HepG2 (cell line): Measurements from ENCODE around the gene ARF5. TPM values are rescaled to one million over a fixed set of nuclear protein-coding genes. Genes with fewer than 3 reads are reported as not detected.

Source experiments
- ATAC-seq: fragments of 200-7000 bp; cut with Tn5 transposase; 3 replicates; pipeline ENCODE4 v1.9.1; 2020; ENCODE audit warnings: mild to moderate bottlenecking, moderate library complexity
- BruUV-seq: library from RNA; stranded (reverse); fragments of 400-500 nt; replicated peaks from 2 replicates; lab custom pipeline; 2021; lab: Mats Ljungman, UMichigan
- CTCF ChIA-PET: fragments of 300-600 bp; formaldehyde crosslinking; extraction: SDS; loops from one replicate; lab custom pipeline; 2021; ENCODE audit warnings: low total read pairs, inconsistent platforms, low intra/inter-chr PET ratio; lab: Yijun Ruan, JAX
- POLR2A ChIA-PET: fragments of 350-600 bp; sonication (Branson Sonifier 250); formaldehyde crosslinking; loops from one replicate; lab custom pipeline; 2020; ENCODE audit warnings: antibody characterized with exemption, inconsistent platforms; lab: Yijun Ruan, JAX
- DNase-seq: peaks from one replicate; pipeline ENCODE4 v3.0.0-alpha.2; 2015; ENCODE audit warnings: low spot score
- FAIRE-seq: peaks from 3 replicates; lab custom pipeline; 2011; peaks lifted over from hg19 to GRCh38; lab: Jason Lieb, UNC
- H2AFZ ChIP-seq: one replicate; pipeline ENCODE4 v1.6.1; 2011; ENCODE audit warnings: low read length, inconsistent platforms
- H3K27ac ChIP-seq: fragments of 300-600 bp; 3 replicates; pipeline ENCODE4 v1.8.0; 2011; ENCODE audit warnings: mixed run types, mild to moderate bottlenecking, mixed read lengths, low read length, inconsistent platforms; ENCODE audit not compliant: insufficient read depth; ENCODE audit errors: extremely low read length
- H3K27me3 ChIP-seq, 2 experiments: fragments of 200-600 bp in 1 of 2; 2 replicates in 1 of 2; 3 replicates in 1 of 2; pipeline versions ENCODE4 v1.6.0 to v1.8.0; 2011; ENCODE audit warnings: low read length in 2 of 2, mild to moderate bottlenecking in 2 of 2, moderate library complexity in 2 of 2, inconsistent platforms in 1 of 2; ENCODE audit not compliant: insufficient read depth in 2 of 2, control insufficient read depth in 1 of 2
- H3K36me3 ChIP-seq, 2 experiments: fragments of 200-600 bp in 1 of 2; replicated peaks in 1 of 2; 2 replicates in 1 of 2; 3 replicates in 1 of 2; pipeline versions ENCODE4 v1.5.1 to v1.8.0; 2011; ENCODE audit warnings: low read length in 2 of 2, inconsistent platforms in 1 of 2; ENCODE audit not compliant: insufficient read depth in 2 of 2, control insufficient read depth in 1 of 2
- H3K4me1 ChIP-seq: 2 replicates; pipeline ENCODE4 v1.5.1; 2012; ENCODE audit warnings: low read length, inconsistent platforms; ENCODE audit not compliant: insufficient read depth
- H3K4me2 ChIP-seq: 2 replicates; pipeline ENCODE4 v1.6.0; 2011; ENCODE audit warnings: low read depth, low read length, inconsistent platforms
- H3K4me3 ChIP-seq, 3 experiments: fragments of 200-600 bp in 1 of 3; sonication (generic), shearing (Covaris generic) in 1 of 3; replicated peaks in 1 of 3; 2 replicates each; pipeline ENCODE4 v1.5.1; 2011 to 2016; ENCODE audit warnings: low read length in 3 of 3, inconsistent platforms in 2 of 3, low read depth in 2 of 3, mild to moderate bottlenecking in 2 of 3, control low read depth in 1 of 3, mixed read lengths in 1 of 3; ENCODE audit not compliant: insufficient read depth in 1 of 3
- H3K79me2 ChIP-seq: one replicate; pipeline ENCODE4 v1.6.1; 2011; ENCODE audit warnings: low read length, inconsistent platforms; ENCODE audit not compliant: insufficient read depth
- H3K9ac ChIP-seq: 2 replicates; pipeline ENCODE4 v1.6.0; 2011; ENCODE audit warnings: mild to moderate bottlenecking, low read depth, low read length, inconsistent platforms; ENCODE audit not compliant: insufficient read depth
- H3K9me3 ChIP-seq: 2 replicates; pipeline ENCODE4 v1.5.1; 2012; ENCODE audit warnings: mild to moderate bottlenecking, low read length
- H4K20me1 ChIP-seq: 2 replicates; pipeline ENCODE4 v1.6.0; 2011; ENCODE audit warnings: inconsistent platforms, mild to moderate bottlenecking, low read length, moderate library complexity; ENCODE audit not compliant: insufficient read depth
- ERF ChIP-seq: IDR thresholded peaks from 2 replicates; pipeline ENCODE4 v1.6.1; 2018; ENCODE audit warnings: missing biosample characterization, missing genetic modification reagents
- NR0B2 ChIP-seq: sonication (generic); formaldehyde crosslinking; IDR thresholded peaks from 2 replicates; pipeline ENCODE4 v1.4.0; 2020; ENCODE audit warnings: mild to moderate bottlenecking, missing genetic modification reagents
- SMARCC2 ChIP-seq: fragments of 450-650 bp; IDR thresholded peaks from 2 replicates; pipeline ENCODE4 v1.6.1; 2017; ENCODE audit warnings: antibody characterized with exemption, mild to moderate bottlenecking
- SOX5 ChIP-seq: IDR thresholded peaks from 2 replicates; pipeline ENCODE4 v1.6.1; 2016; ENCODE audit warnings: borderline replicate concordance
- TRAFD1 ChIP-seq: sonication (generic); formaldehyde crosslinking; IDR thresholded peaks from 2 replicates; pipeline ENCODE4 v1.5.1; 2020; ENCODE audit warnings: missing genetic modification reagents, mild to moderate bottlenecking, borderline replicate concordance
- ZBTB26 ChIP-seq: IDR thresholded peaks from 2 replicates; pipeline ENCODE4 v1.6.1; 2016; ENCODE audit warnings: missing compliant biosample characterization, missing genetic modification reagents, borderline replicate concordance
- ZNF124 ChIP-seq: sonication (generic); formaldehyde crosslinking; IDR thresholded peaks from 2 replicates; pipeline ENCODE4 v1.4.0; 2020; ENCODE audit warnings: missing genetic modification reagents
- ZNF570 ChIP-seq: sonication (generic); formaldehyde crosslinking; IDR thresholded peaks from 2 replicates; pipeline ENCODE4 v1.4.0; 2020; ENCODE audit warnings: mild to moderate bottlenecking, missing genetic modification reagents, borderline replicate concordance
- WGBS: methylation state at CpG from one replicate; pipeline ENCODE4 v1.1.6; 2017; ENCODE audit warnings: low lambda C conversion rate; 5-methylcytosine and 5-hydroxymethylcytosine counted together
- in situ Hi-C: cut with HindIII; loops from 2 replicates; pipeline ENCODE4 v1.10.0; 2017; ENCODE audit warnings: low pct_unique_long_range_greater_than_20kb; ENCODE audit not compliant: extremely low pct_ligation_motif_present
- intact Hi-C: fragments of 100-400 bp; cut with micrococcal nuclease; formaldehyde crosslinking; loops from one replicate; pipeline ENCODE4 v1.10.0; 2022; ENCODE audit not compliant: unreplicated experiment
- polyA plus RNA-seq, 8 experiments: library from polyadenylated mRNA; depleted of rRNA in 3 of 8; stranded (reverse) in 7 of 8; unstranded in 1 of 8; fragments of >200 nt; fragmentation: Illumina TruSeq in 4 of 8; extraction: Trizol in 4 of 8; gene quantifications; 2 replicates each; pipeline versions ENCODE4 v1.2.1 to v1.2.3, GENCODE V29; 2011 to 2016; ENCODE audit warnings: low read depth in 4 of 8, missing spikeins in 1 of 8, mixed read lengths in 1 of 8; ENCODE audit not compliant: insufficient read depth in 1 of 8
- total RNA-seq, 5 experiments: library from RNA; depleted of rRNA; stranded (reverse); fragments of >200 nt; fragmentation: Illumina TruSeq; extraction: Trizol; gene quantifications; 2 replicates each; pipeline ENCODE4 v1.2.3, GENCODE V29; 2016; ENCODE audit warnings: low read depth in 1 of 5

The ARF5 gene
- total and polyA plus RNA-seq, 2 of the 13 experiments (the other 11 are each of a cell fraction or from before 2014, with no cell fraction given) = 109 to 135 TPM

- intact Hi-C loops = no loop called here
- BruUV-seq = no TSS peak
- Histone ChIP-seq H3K4me1 (peaks cover 11% of the 10 kb centered on the region), H2AFZ (no peak overlapping the region), H3K36me3 (peaks cover 7 to 15% of the 10 kb centered on the region in 2 experiments; a peak in 4 of 5 replicates), H3K4me3 (no peak overlapping the region), H3K27me3 (no peaks in the 10 kb centered on the region; a peak in 2 of 5 replicates), H3K79me2 (no peaks in the 10 kb centered on the region), H3K9me3 (no peaks in the 10 kb centered on the region)
- WGBS = 0% methylated on average over 1 of the region's 1 CpG
- CTCF ChIA-PET = no interaction called here
- ATAC-seq (peak; percentile 77), FAIRE-seq (no peak)
- in situ Hi-C loops = loop anchor here (5.0 kb wide), 1 partner anchor 58 kb away; the partner anchor contains the start of gene SND1
- peak; percentile 59; the same call in 1 of the 2 replicates for TF ChIP-seq ZBTB26
- TF ChIP-seq SMARCC2 = no peak
- TF ChIP-seq, all 625 proteins: peak for 1
- Histone ChIP-seq H3K4me2 (no peak overlapping the region), H4K20me1 (no peaks in the 10 kb centered on the region), H3K9ac (no peak overlapping the region), H3K27ac (no peak overlapping the region)
- POLR2A ChIA-PET = no interaction called here
- peak; percentile 35 for DNase-seq
Measured at GRCh38 chr7:127594490-127594889, 6.3 kb downstream of the ARF5 start.

GRCh38 chr7:127595737-127596136, 7.5 kb downstream of the ARF5 start:
- Histone ChIP-seq H3K4me1 (peaks cover 7% of the 10 kb centered on the region; the same call in 1 of the 2 replicates), H3K79me2 (no peaks in the 10 kb centered on the region), H3K27ac (no peak overlapping the region), H4K20me1 (no peaks in the 10 kb centered on the region), H3K9me3 (no peaks in the 10 kb centered on the region), H3K27me3 (peaks cover 0 to under 1% of the 10 kb centered on the region in 2 experiments; a peak in 2 of 5 replicates), H3K36me3 (peaks cover 4 to 9% of the 10 kb centered on the region in 2 experiments; a peak in 4 of 5 replicates), H2AFZ (no peak overlapping the region), H3K4me3 (no peak overlapping the region), H3K9ac (no peak overlapping the region), H3K4me2 (no peak overlapping the region)
- DNase-seq (no peak), ATAC-seq (no peak), FAIRE-seq (no peak)
- in situ Hi-C loops (no loop called here), intact Hi-C loops (no loop called here)
- no TSS peak for BruUV-seq
- 62% methylated on average over 5 of the region's 5 CpGs for WGBS
- no peak for TF ChIP-seq ERF
- TF ChIP-seq NR0B2 (CRISPR knock-in tag) = no peak
- no peak for TF ChIP-seq ZNF570
- no peak for TF ChIP-seq SOX5 (CRISPR knock-in tag)
- no peak for TF ChIP-seq ZNF124 (CRISPR knock-in tag)
- no peak for TF ChIP-seq TRAFD1 (CRISPR knock-in tag)
- ChIA-PET POLR2A (no interaction called here), CTCF (no interaction called here)
